NCI-H2227 (cell line): ENCODE results near the gene CADM4.
"Not testable (repeated sequence)": the region's sequence is repeated elsewhere in the genome, so short reads cannot be mapped to it uniquely, and the experiment has no call there.

Experiments used
- DNase-seq: peaks from one replicate; lab custom pipeline; 2025; ENCODE audit not compliant: unreplicated experiment; lab: John Stamatoyannopoulos, UW

CADM4 gene

GRCh38 chr19:43639519-43640423 is at the start of gene CADM4:
Gene CADM4, minus strand, starts transcription at chr19:43639850. Its CDS starts 60 bp downstream, at chr19:43639790.
- peak; percentile 20 for DNase-seq

GRCh38 chr19:43688059-43688701 is 48.5 kb upstream of the CADM4 start:
- DNase-seq = no peak

- DNase-seq = no peak
These were observed 48.0 kb upstream of the CADM4 start for GRCh38 chr19:43687660-43687997.

- DNase-seq = no peak
These were observed 44.7 kb upstream of the CADM4 start for GRCh38 chr19:43684326-43684725.

GRCh38 chr19:43683905-43684304 is 44.3 kb upstream of the CADM4 start:
- no peak for DNase-seq

GRCh38 chr19:43682824-43683661 is 43.4 kb upstream of the CADM4 start:
- no peak for DNase-seq

- DNase-seq = not testable (repeated sequence)
These were observed 42.6 kb upstream of the CADM4 start for GRCh38 chr19:43682269-43682668.

- DNase-seq = no peak
These were observed 42.2 kb upstream of the CADM4 start for GRCh38 chr19:43681821-43682220.

GRCh38 chr19:43678512-43679261 is 39.0 kb upstream of the CADM4 start:
- no peak for DNase-seq

- DNase-seq = no peak
These were observed 36.3 kb upstream of the CADM4 start for GRCh38 chr19:43675906-43676305.

GRCh38 chr19:43675269-43675879 is 35.7 kb upstream of the CADM4 start:
- no peak for DNase-seq

- DNase-seq = no peak
These were observed 34.9 kb upstream of the CADM4 start for GRCh38 chr19:43674596-43674995.

GRCh38 chr19:43674183-43674582 is 34.5 kb upstream of the CADM4 start:
- DNase-seq = no peak

- no peak for DNase-seq
These were observed 34.0 kb upstream of the CADM4 start for GRCh38 chr19:43673637-43674036.

GRCh38 chr19:43672061-43672679 is 32.5 kb upstream of the CADM4 start:
- no peak for DNase-seq

GRCh38 chr19:43668406-43669109 is 28.9 kb upstream of the CADM4 start:
- DNase-seq = peak; percentile 98

GRCh38 chr19:43667876-43668405 is 28.3 kb upstream of the CADM4 start:
- DNase-seq = no peak

- DNase-seq = peak; percentile 15
These were observed 27.7 kb upstream of the CADM4 start for GRCh38 chr19:43667126-43667875.
